CD4-positive, CD25-positive, alpha-beta regulatory T cell (primary cell): Measurements from ENCODE around the gene SMCO2. TPM values are rescaled to one million over a fixed set of nuclear protein-coding genes. Genes with fewer than 3 reads are reported as not detected.

Experiments used
- ATAC-seq, 2 donors: fragments of 150-1000 bp; cut with Tn5 transposase; one replicate each; pipeline ENCODE4 v1.10.0; 2021; ENCODE audit warnings: low read depth in 2 of 2, moderate number of reproducible peaks in 2 of 2, moderate library complexity in 1 of 2
- DNase-seq, 3 donors: peaks; one replicate each; pipeline versions ENCODE4 v3.0.0 to v3.0.0-alpha.2; 2012 to 2022; ENCODE audit warnings: mixed read lengths in 1 of 3
- H3K27ac ChIP-seq: one replicate; pipeline ENCODE4 v1.7.0; 2013; ENCODE audit warnings: mild to moderate bottlenecking, low read length; ENCODE audit not compliant: insufficient read depth, poor library complexity, severe bottlenecking
- H3K27me3 ChIP-seq: one replicate; pipeline ENCODE4 v1.7.0; 2013; ENCODE audit warnings: low read length; ENCODE audit not compliant: control insufficient read depth, insufficient read depth
- H3K36me3 ChIP-seq: one replicate; pipeline ENCODE4 v1.7.0; 2013; ENCODE audit warnings: mild to moderate bottlenecking, low read length, moderate library complexity; ENCODE audit not compliant: control insufficient read depth, insufficient read depth
- H3K4me1 ChIP-seq: 2 replicates; pipeline ENCODE4 v1.7.0; 2013; ENCODE audit warnings: mild to moderate bottlenecking, low read length; ENCODE audit not compliant: insufficient read depth, control insufficient read depth, poor library complexity, severe bottlenecking
- H3K4me3 ChIP-seq: one replicate; pipeline ENCODE4 v1.7.0; 2013; ENCODE audit warnings: low read depth, mild to moderate bottlenecking, low read length, moderate library complexity
- H3K9me3 ChIP-seq, 2 experiments: 1 replicate in 1 of 2; 2 replicates in 1 of 2; pipeline ENCODE4 v1.7.0; 2013; ENCODE audit warnings: low read length in 2 of 2, mild to moderate bottlenecking in 1 of 2, moderate library complexity in 1 of 2; ENCODE audit not compliant: control insufficient read depth in 2 of 2
- H3K27ac Mint-ChIP-seq, 3 donors: one replicate each; pipeline ENCODE4 v1.8.0; 2020 to 2022; ENCODE audit warnings: mild to moderate bottlenecking in 3 of 3, mixed read lengths in 3 of 3, moderate library complexity in 2 of 3
- H3K27me3 Mint-ChIP-seq: one replicate; pipeline ENCODE4 v1.8.0; 2022; ENCODE audit warnings: mild to moderate bottlenecking, mixed read lengths
- H3K36me3 Mint-ChIP-seq: one replicate; pipeline ENCODE4 v1.8.0; 2020; ENCODE audit warnings: mixed read lengths
- H3K4me1 Mint-ChIP-seq, 4 donors: one replicate each; pipeline ENCODE4 v1.8.0; 2020 to 2022; ENCODE audit warnings: mixed read lengths in 4 of 4, mild to moderate bottlenecking in 1 of 4
- H3K4me3 Mint-ChIP-seq, 4 donors: one replicate each; pipeline ENCODE4 v1.8.0; 2020 to 2022; ENCODE audit warnings: mild to moderate bottlenecking in 4 of 4, mixed read lengths in 4 of 4, moderate library complexity in 3 of 4
- H3K9me3 Mint-ChIP-seq, 7 donors: one replicate each; pipeline ENCODE4 v1.8.0; 2020 to 2022; ENCODE audit warnings: mixed read lengths in 7 of 7, mild to moderate bottlenecking in 3 of 7, moderate library complexity in 2 of 7
- polyA plus RNA-seq, 4 donors: library from polyadenylated mRNA; unstranded; fragments of 300-500 nt; fragmentation: Illumina TruSeq; gene quantifications; one replicate each; pipeline ENCODE4 v1.2.3, GENCODE V29; 2021
- total RNA-seq: library from RNA; stranded (reverse); gene quantifications from one replicate; pipeline ENCODE4 v1.2.3, GENCODE V29; 2022

Gene SMCO2
- total and polyA plus RNA-seq, 5 donors from 2014 or later, result not detected

GRCh38 chr12:27426743-27427487 is 19.6 kb upstream of the SMCO2 start:
- no peaks in the 10 kb centered on the region for H3K9me3 ChIP-seq
- H3K4me3 ChIP-seq, result no peak overlapping the region
- H3K27ac ChIP-seq, result no peak overlapping the region
- no peaks in the 10 kb centered on the region for H3K4me1 ChIP-seq
- H3K27ac Mint-ChIP-seq, result no peak overlapping the region
- no peaks in the 10 kb centered on the region for H3K27me3 Mint-ChIP-seq
- ATAC-seq, result no peak
- H3K36me3 Mint-ChIP-seq, result no peaks in the 10 kb centered on the region
- no peaks in the 10 kb centered on the region for H3K27me3 ChIP-seq
- peaks cover 0 to 5% (median 0%) of the 10 kb centered on the region in 7 donors for H3K9me3 Mint-ChIP-seq
- H3K36me3 ChIP-seq, result no peaks in the 10 kb centered on the region
- no peak overlapping the region for H3K4me3 Mint-ChIP-seq
- H3K4me1 Mint-ChIP-seq, result peaks cover 3 to 17% (median 10%) of the 10 kb centered on the region in 4 donors
- DNase-seq, result no peak

GRCh38 chr12:27427824-27428223 is 18.7 kb upstream of the SMCO2 start:
- DNase-seq, result no peak
- no peaks in the 10 kb centered on the region for H3K27me3 Mint-ChIP-seq
- Histone ChIP-seq H3K9me3 (no peaks in the 10 kb centered on the region), H3K4me1 (no peaks in the 10 kb centered on the region), H3K4me3 (no peak overlapping the region), H3K36me3 (no peaks in the 10 kb centered on the region), H3K27me3 (no peaks in the 10 kb centered on the region), H3K27ac (no peak overlapping the region)
- peaks cover 0 to 5% (median 0%) of the 10 kb centered on the region in 7 donors for H3K9me3 Mint-ChIP-seq
- H3K27ac Mint-ChIP-seq, result no peak overlapping the region
- no peak for ATAC-seq
- peaks cover 3 to 18% (median 10%) of the 10 kb centered on the region in 4 donors for H3K4me1 Mint-ChIP-seq
- no peaks in the 10 kb centered on the region for H3K36me3 Mint-ChIP-seq
- H3K4me3 Mint-ChIP-seq, result no peak overlapping the region

GRCh38 chr12:27428466-27428865 is 18.1 kb upstream of the SMCO2 start:
- ATAC-seq (no peak), DNase-seq (no peak)
- Mint-ChIP-seq H3K4me3 (no peak overlapping the region), H3K27me3 (no peaks in the 10 kb centered on the region), H3K9me3 (peaks cover 0 to 5% (median 0%) of the 10 kb centered on the region in 7 donors), H3K27ac (no peak overlapping the region), H3K36me3 (no peaks in the 10 kb centered on the region), H3K4me1 (peaks cover 3 to 18% (median 10%) of the 10 kb centered on the region in 4 donors)
- Histone ChIP-seq H3K27me3 (no peaks in the 10 kb centered on the region), H3K4me3 (no peak overlapping the region), H3K9me3 (no peaks in the 10 kb centered on the region), H3K4me1 (no peaks in the 10 kb centered on the region), H3K27ac (no peak overlapping the region), H3K36me3 (no peaks in the 10 kb centered on the region)

GRCh38 chr12:27429606-27430005 is 16.9 kb upstream of the SMCO2 start:
- no peak overlapping the region for H3K4me3 ChIP-seq
- Mint-ChIP-seq H3K27me3 (no peaks in the 10 kb centered on the region), H3K36me3 (no peaks in the 10 kb centered on the region), H3K4me3 (no peak overlapping the region), H3K4me1 (peaks cover 3 to 18% (median 10%) of the 10 kb centered on the region in 4 donors), H3K9me3 (peaks cover 0 to 5% (median 0%) of the 10 kb centered on the region in 7 donors), H3K27ac (no peak overlapping the region)
- H3K4me1 ChIP-seq, result no peaks in the 10 kb centered on the region
- H3K36me3 ChIP-seq, result no peaks in the 10 kb centered on the region
- H3K9me3 ChIP-seq, result no peaks in the 10 kb centered on the region
- H3K27ac ChIP-seq, result no peak overlapping the region
- ATAC-seq (no peak), DNase-seq (no peak)
- no peaks in the 10 kb centered on the region for H3K27me3 ChIP-seq

GRCh38 chr12:27431185-27431584 is 15.4 kb upstream of the SMCO2 start:
- Histone ChIP-seq H3K27me3 (no peaks in the 10 kb centered on the region), H3K4me1 (no peaks in the 10 kb centered on the region), H3K36me3 (no peaks in the 10 kb centered on the region), H3K9me3 (no peaks in the 10 kb centered on the region), H3K27ac (no peak overlapping the region), H3K4me3 (no peak overlapping the region)
- H3K27ac Mint-ChIP-seq, result no peak overlapping the region
- peaks cover 11 to 19% (median 18%) of the 10 kb centered on the region in 4 donors for H3K4me1 Mint-ChIP-seq
- H3K27me3 Mint-ChIP-seq, result peaks cover 7% of the 10 kb centered on the region
- no peaks in the 10 kb centered on the region for H3K36me3 Mint-ChIP-seq
- peaks cover 0 to 5% (median 0%) of the 10 kb centered on the region in 7 donors for H3K9me3 Mint-ChIP-seq
- H3K4me3 Mint-ChIP-seq, result no peak overlapping the region
- ATAC-seq, result no peak
- DNase-seq, result peak in 1 of 3 donors; percentile 73

- H3K27ac ChIP-seq, result no peak overlapping the region
- ATAC-seq, result peak; percentile 68 to 74
- H3K27ac Mint-ChIP-seq, result no peak overlapping the region
- DNase-seq, result peak in 2 of 3 donors; percentile 23 to 62
- H3K4me1 Mint-ChIP-seq, result peaks cover 11 to 13% (median 12%) of the 10 kb centered on the region in 4 donors
- no peak overlapping the region for H3K4me3 Mint-ChIP-seq
- H3K27me3 Mint-ChIP-seq, result peaks cover 17% of the 10 kb centered on the region
- H3K4me1 ChIP-seq, result no peaks in the 10 kb centered on the region
- H3K4me3 ChIP-seq, result no peak overlapping the region
- no peaks in the 10 kb centered on the region for H3K36me3 ChIP-seq
- H3K27me3 ChIP-seq, result peaks cover 2% of the 10 kb centered on the region
- H3K9me3 ChIP-seq, result no peaks in the 10 kb centered on the region
- H3K36me3 Mint-ChIP-seq, result no peaks in the 10 kb centered on the region
- H3K9me3 Mint-ChIP-seq, result peaks cover 0 to 5% (median 0%) of the 10 kb centered on the region in 7 donors
Measured at GRCh38 chr12:27434673-27435565, 11.6 kb upstream of the SMCO2 start.

GRCh38 chr12:27436029-27436428 is 10.5 kb upstream of the SMCO2 start:
- H3K36me3 ChIP-seq, result no peaks in the 10 kb centered on the region
- peaks cover 2% of the 10 kb centered on the region for H3K27me3 ChIP-seq
- peak overlapping the region in 1 of 4 donors; percentile 68 for H3K4me3 Mint-ChIP-seq
- H3K27ac Mint-ChIP-seq, result no peak overlapping the region
- H3K4me1 ChIP-seq, result no peaks in the 10 kb centered on the region
- peaks cover 10 to 12% (median 11%) of the 10 kb centered on the region in 4 donors for H3K4me1 Mint-ChIP-seq
- H3K27me3 Mint-ChIP-seq, result peaks cover 17% of the 10 kb centered on the region
- ATAC-seq (no peak), DNase-seq (peak in 1 of 3 donors; percentile 37)
- peaks cover 0 to 5% (median 0%) of the 10 kb centered on the region in 7 donors for H3K9me3 Mint-ChIP-seq
- no peak overlapping the region for H3K4me3 ChIP-seq
- no peaks in the 10 kb centered on the region for H3K9me3 ChIP-seq
- H3K36me3 Mint-ChIP-seq, result no peaks in the 10 kb centered on the region
- H3K27ac ChIP-seq, result no peak overlapping the region
